Stomach (tissue), 4 donors: ENCODE results near the gene CENPE.

Experiments
- CTCF ChIP-seq, 7 experiments: fragments of 450-650 bp in 4 of 7; fragments of 200-600 bp in 3 of 7; sonication (generic) in 3 of 7; IDR thresholded peaks; one replicate each; pipeline ENCODE4 v1.5.1; 2016 to 2019; ENCODE audit warnings: antibody characterized with exemption in 7 of 7, control low read depth in 2 of 7, mild to moderate bottlenecking in 1 of 7
- POLR2A ChIP-seq, 4 donors: fragments of 450-650 bp; IDR thresholded peaks; one replicate each; pipeline ENCODE4 v1.6.1; 2016; ENCODE audit warnings: antibody characterized with exemption in 4 of 4, control low read depth in 2 of 4, mild to moderate bottlenecking in 1 of 4, moderate library complexity in 1 of 4
- POLR2AphosphoS5 ChIP-seq, 3 donors: sonication (generic); formaldehyde crosslinking; IDR thresholded peaks; one replicate each; pipeline ENCODE4 v1.6.1; 2016; ENCODE audit warnings: antibody characterized with exemption in 3 of 3

- no peak for TF ChIP-seq POLR2A (IDR thresholded peaks at IDR 0.05)
- TF ChIP-seq POLR2AphosphoS5 (IDR thresholded peaks at IDR 0.05), result peak in 1 of 3 donors; percentile 55
- no peak for TF ChIP-seq CTCF (IDR thresholded peaks at IDR 0.05)
Observed at GRCh38 chr4:103075894-103076746, 122.0 kb downstream of the CENPE start.
